Hepatocyte (in vitro differentiated cells): Measurements from ENCODE around the gene DUOX2.

Experiments
- CTCF ChIP-seq: fragments of 200-600 bp; sonication (generic); IDR thresholded peaks from 2 replicates; pipeline ENCODE4 v1.5.1; 2016; ENCODE audit warnings: antibody characterized with exemption, mild to moderate bottlenecking; ENCODE audit not compliant: poor library complexity
- EZH2 ChIP-seq: fragments of 200-600 bp; sonication (generic); IDR thresholded peaks from 2 replicates; pipeline ENCODE4 v1.6.1; 2016; ENCODE audit warnings: antibody characterized with exemption, mild to moderate bottlenecking, borderline replicate concordance
- EZH2phosphoT487 ChIP-seq: fragments of 200-600 bp; sonication (generic); IDR thresholded peaks from one replicate; pipeline ENCODE4 v1.6.1; 2018; ENCODE audit warnings: antibody characterized with exemption, mild to moderate bottlenecking, low read depth, moderate library complexity; ENCODE audit not compliant: unreplicated experiment, severe bottlenecking

GRCh38 chr15:45048794-45049631 lies 65.0 kb downstream of the DUOX2 start:
- TF ChIP-seq CTCF = no peak
- no peak for TF ChIP-seq EZH2phosphoT487
- TF ChIP-seq EZH2 = no peak
